ENCODE measurements around the gene ATP5MG. TPM values are rescaled to one million over a fixed set of nuclear protein-coding genes. Genes with fewer than 3 reads are reported as not detected.

ATP5MG gene
- total and polyA plus RNA-seq, 10 of the 15 experiments (the other 5 are each of a cell fraction or from before 2014, with no cell fraction given): 211 to 2,276 (median 633) TPM

- peak; percentile 94 for TF ChIP-seq E2F8 (IDR thresholded peaks at IDR 0.05; ENCODE audit: low read depth, partially characterized antibody)
- no peak for TF ChIP-seq SUZ12 (IDR thresholded peaks at IDR 0.05; ENCODE audit: unreplicated experiment)
- TF ChIP-seq SMAD5 (IDR thresholded peaks at IDR 0.05; ENCODE audit: low read depth): peak; percentile 70; the same call in 1 of the 2 replicates
- no peak for TF ChIP-seq NR2C2 (IDR thresholded peaks at IDR 0.05; ENCODE audit: borderline replicate concordance, control insufficient read depth, insufficient read length, low read depth)
- no peak for TF ChIP-seq ZBED1 (IDR thresholded peaks at IDR 0.05; ENCODE audit: borderline replicate concordance)
- peak; percentile 72 for TF ChIP-seq MYC (IDR thresholded peaks at IDR 0.05; ENCODE audit: insufficient read depth, insufficient read length, insufficient replicate concordance, low read length, severe bottlenecking)
- no peak for TF ChIP-seq ASH2L (IDR thresholded peaks at IDR 0.05; ENCODE audit: borderline replicate concordance, low read depth)
- no peak for TF ChIP-seq FOS (IDR thresholded peaks at IDR 0.05; ENCODE audit: borderline replicate concordance, extremely low read depth, insufficient read length)
- TF ChIP-seq CEBPZ (IDR thresholded peaks at IDR 0.05; ENCODE audit: low read depth, low read length): no peak
- no peak for TF ChIP-seq YBX1 (IDR thresholded peaks at IDR 0.05)
- TF ChIP-seq PAX5 (IDR thresholded peaks at IDR 0.05; ENCODE audit: borderline replicate concordance, low read depth, low read length): peak; percentile 64; the same call in 1 of the 2 replicates
- TF ChIP-seq BACH1 (IDR thresholded peaks at IDR 0.05; ENCODE audit: borderline replicate concordance): peak; percentile 35; the same call in 1 of the 2 replicates
- no peak for TF ChIP-seq ATF2 (IDR thresholded peaks at IDR 0.05; ENCODE audit: low read length)
- TF ChIP-seq NFIC (IDR thresholded peaks at IDR 0.05; ENCODE audit: low read depth, low read length): no peak
- TF ChIP-seq SUPT20H (IDR thresholded peaks at IDR 0.05; ENCODE audit: borderline replicate concordance, control insufficient read depth, low read depth, low read length): no peak
- peak; percentile 60; the same call in 1 of the 2 replicates for TF ChIP-seq PKNOX1 (IDR thresholded peaks at IDR 0.05)
- TF ChIP-seq CEBPB (IDR thresholded peaks at IDR 0.05; ENCODE audit: borderline replicate concordance in 1 of 2, low read depth in 2 of 2, low read length in 2 of 2): peak in 1 of 2 experiments; percentile 48; a peak in 1 of 4 replicates
These were observed 42.0 kb upstream of the ATP5MG start, which contains the start of gene UBE4A (continued) for GRCh38 chr11:118359295-118359958.

Data from GM12878 (cell line).